Measurements from ENCODE around the gene GNAI3. TPM values are rescaled to one million over a fixed set of nuclear protein-coding genes. Genes with fewer than 3 reads are reported as not detected.
A peak's percentile ranks its signal among the peaks of the same experiment; 100 is the strongest.

Gene GNAI3
- polyA plus RNA-seq, 2 donors = 3.5 to 6.8 TPM

DNA sequence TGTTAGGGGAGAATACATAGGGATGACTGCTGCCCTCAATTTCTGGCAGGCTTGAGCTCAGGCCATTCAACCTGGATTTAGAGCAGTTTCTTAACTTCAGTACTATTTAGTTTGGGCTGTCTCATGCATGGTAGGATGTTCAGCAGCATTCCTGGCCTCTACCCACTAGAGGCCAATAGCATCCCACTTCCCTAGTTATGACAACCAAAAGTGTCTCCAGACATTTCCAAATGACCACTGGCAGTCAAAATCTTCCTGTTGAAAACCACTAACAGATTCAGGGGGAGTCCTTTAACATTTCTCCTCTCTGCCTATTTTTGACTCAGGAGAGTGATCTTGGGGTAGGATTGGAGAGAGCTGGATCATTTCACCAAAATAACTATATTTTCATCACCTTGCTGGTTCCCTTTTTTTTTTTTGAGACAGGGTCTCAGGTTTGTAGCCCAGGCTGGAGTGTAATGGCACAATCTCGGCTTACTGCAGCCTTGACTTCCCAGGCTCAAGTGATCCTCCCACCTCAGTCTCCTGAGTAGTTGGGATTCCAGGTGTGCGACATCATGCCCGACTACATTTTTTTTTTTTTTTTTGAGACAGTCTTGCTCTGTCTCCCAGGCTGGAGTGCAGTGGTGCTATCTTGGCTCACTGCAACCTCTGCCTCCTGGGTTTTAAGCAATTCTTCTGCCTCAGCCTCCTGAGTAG is 62.3 kb downstream of the GNAI3 start:
- no peak overlapping the region for H3K27ac ChIP-seq (ENCODE audit: low read depth in 2 of 2, low read length in 1 of 2)

GRCh38 chr1:109611308-109611990 is 63.0 kb downstream of the GNAI3 start:
- Histone ChIP-seq H3K36me3 (ENCODE audit: control insufficient read depth in 2 of 2, insufficient read depth in 2 of 2, low read length in 1 of 2) (no peaks in the 10 kb centered on the region), H3K27ac (ENCODE audit: low read depth in 2 of 2, low read length in 1 of 2) (no peak overlapping the region), H3K27me3 (ENCODE audit: control insufficient read depth in 1 of 2, insufficient read depth in 2 of 2, low read length in 2 of 2) (no peaks in the 10 kb centered on the region), H3K9me3 (ENCODE audit: control insufficient read depth in 2 of 2, insufficient read depth in 1 of 2, low read depth in 1 of 2, low read length in 1 of 2) (no peaks in the 10 kb centered on the region), H3K4me1 (ENCODE audit: control insufficient read depth in 2 of 2, insufficient read depth in 2 of 2, low read length in 1 of 2) (peaks cover 0 to 2% of the 10 kb centered on the region in 2 donors), H3K4me3 (ENCODE audit: low read depth in 1 of 2, low read length in 2 of 2) (no peak overlapping the region)
- WGBS, 2 donors = 93 to 95% methylated on average over 13 of the region's 13 CpGs

More for the DNA sequence above, 62.3 kb downstream of the GNAI3 start:
- no peaks in the 10 kb centered on the region for H3K27me3 ChIP-seq (ENCODE audit: control insufficient read depth in 1 of 2, insufficient read depth in 2 of 2, low read length in 2 of 2)
- peaks cover 0 to 2% of the 10 kb centered on the region in 2 donors for H3K4me1 ChIP-seq (ENCODE audit: control insufficient read depth in 2 of 2, insufficient read depth in 2 of 2, low read length in 1 of 2)
- H3K4me3 ChIP-seq (ENCODE audit: low read depth in 1 of 2, low read length in 2 of 2) = no peak overlapping the region
- WGBS, 2 donors = 71 to 84% methylated on average over 3 of the region's 3 CpGs
- no peaks in the 10 kb centered on the region for H3K9me3 ChIP-seq (ENCODE audit: control insufficient read depth in 2 of 2, insufficient read depth in 1 of 2, low read depth in 1 of 2, low read length in 1 of 2)
- H3K36me3 ChIP-seq (ENCODE audit: control insufficient read depth in 2 of 2, insufficient read depth in 2 of 2, low read length in 1 of 2) = no peaks in the 10 kb centered on the region

- no peaks in the 10 kb centered on the region for H3K27me3 ChIP-seq (ENCODE audit: control insufficient read depth in 1 of 2, insufficient read depth in 2 of 2, low read length in 2 of 2)
- no peaks in the 10 kb centered on the region for H3K36me3 ChIP-seq (ENCODE audit: control insufficient read depth in 2 of 2, insufficient read depth in 2 of 2, low read length in 1 of 2)
- no peak overlapping the region for H3K4me3 ChIP-seq (ENCODE audit: low read depth in 1 of 2, low read length in 2 of 2)
- 49 to 50% methylated on average over 7 of the region's 7 CpGs for WGBS, 2 donors
- no peaks in the 10 kb centered on the region for H3K9me3 ChIP-seq (ENCODE audit: control insufficient read depth in 2 of 2, insufficient read depth in 1 of 2, low read depth in 1 of 2, low read length in 1 of 2)
- H3K27ac ChIP-seq (ENCODE audit: low read depth in 2 of 2, low read length in 1 of 2) = no peak overlapping the region
- H3K4me1 ChIP-seq (ENCODE audit: control insufficient read depth in 2 of 2, insufficient read depth in 2 of 2, low read length in 1 of 2) = peaks cover 2% of the 10 kb centered on the region in 2 donors
Measured at GRCh38 chr1:109613361-109614147, 65.1 kb downstream of the GNAI3 start.

- H3K9me3 ChIP-seq (ENCODE audit: control insufficient read depth in 2 of 2, insufficient read depth in 1 of 2, low read depth in 1 of 2, low read length in 1 of 2) = no peaks in the 10 kb centered on the region
- peaks cover 2% of the 10 kb centered on the region in 2 donors for H3K4me1 ChIP-seq (ENCODE audit: control insufficient read depth in 2 of 2, insufficient read depth in 2 of 2, low read length in 1 of 2)
- no peaks in the 10 kb centered on the region for H3K36me3 ChIP-seq (ENCODE audit: control insufficient read depth in 2 of 2, insufficient read depth in 2 of 2, low read length in 1 of 2)
- no peaks in the 10 kb centered on the region for H3K27me3 ChIP-seq (ENCODE audit: control insufficient read depth in 1 of 2, insufficient read depth in 2 of 2, low read length in 2 of 2)
- no peak overlapping the region for H3K27ac ChIP-seq (ENCODE audit: low read depth in 2 of 2, low read length in 1 of 2)
- 58 to 70% methylated on average over 3 of the region's 3 CpGs for WGBS, 2 donors
- no peak overlapping the region for H3K4me3 ChIP-seq (ENCODE audit: low read depth in 1 of 2, low read length in 2 of 2)
Measured at GRCh38 chr1:109615879-109616278, 67.5 kb downstream of the GNAI3 start.

DNA sequence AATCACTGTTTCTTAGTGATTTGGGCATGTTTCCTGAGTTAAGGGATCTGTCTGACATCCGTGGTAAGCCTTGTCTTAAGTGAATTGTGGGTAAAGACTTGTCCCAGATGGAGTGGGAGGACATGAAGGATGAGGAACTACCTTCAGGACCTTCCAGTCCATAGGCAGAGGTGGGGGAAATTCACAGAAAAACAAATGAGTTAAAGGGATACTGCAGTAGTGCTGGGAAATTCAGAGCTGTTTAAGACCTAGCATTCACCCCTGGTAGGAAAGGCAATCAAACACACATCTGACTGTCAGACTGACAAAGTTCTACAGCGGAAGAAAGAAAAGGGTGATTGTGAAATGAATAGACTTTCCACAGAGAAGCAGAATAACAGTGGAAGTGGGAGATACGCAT is 68.0 kb downstream of the GNAI3 start:
- WGBS, 2 donors = 73 to 76% methylated on average over 3 of the region's 3 CpGs
- Histone ChIP-seq H3K36me3 (ENCODE audit: control insufficient read depth in 2 of 2, insufficient read depth in 2 of 2, low read length in 1 of 2) (no peaks in the 10 kb centered on the region), H3K27me3 (ENCODE audit: control insufficient read depth in 1 of 2, insufficient read depth in 2 of 2, low read length in 2 of 2) (no peaks in the 10 kb centered on the region), H3K9me3 (ENCODE audit: control insufficient read depth in 2 of 2, insufficient read depth in 1 of 2, low read depth in 1 of 2, low read length in 1 of 2) (no peaks in the 10 kb centered on the region), H3K27ac (ENCODE audit: low read depth in 2 of 2, low read length in 1 of 2) (no peak overlapping the region), H3K4me3 (ENCODE audit: low read depth in 1 of 2, low read length in 2 of 2) (no peak overlapping the region), H3K4me1 (ENCODE audit: control insufficient read depth in 2 of 2, insufficient read depth in 2 of 2, low read length in 1 of 2) (peaks cover 2 to 4% of the 10 kb centered on the region in 2 donors)

GRCh38 chr1:109617291-109617801 is 68.9 kb downstream of the GNAI3 start:
- peaks cover 2 to 9% of the 10 kb centered on the region in 2 donors for H3K4me1 ChIP-seq (ENCODE audit: control insufficient read depth in 2 of 2, insufficient read depth in 2 of 2, low read length in 1 of 2)
- H3K27ac ChIP-seq (ENCODE audit: low read depth in 2 of 2, low read length in 1 of 2) = peak overlapping the region in 1 of 2 donors; percentile 2
- WGBS, 2 donors = 42 to 45% methylated on average over 3 of the region's 3 CpGs
- H3K4me3 ChIP-seq (ENCODE audit: low read depth in 1 of 2, low read length in 2 of 2) = no peak overlapping the region
- no peaks in the 10 kb centered on the region for H3K9me3 ChIP-seq (ENCODE audit: control insufficient read depth in 2 of 2, insufficient read depth in 1 of 2, low read depth in 1 of 2, low read length in 1 of 2)
- H3K36me3 ChIP-seq (ENCODE audit: control insufficient read depth in 2 of 2, insufficient read depth in 2 of 2, low read length in 1 of 2) = no peaks in the 10 kb centered on the region
- H3K27me3 ChIP-seq (ENCODE audit: control insufficient read depth in 1 of 2, insufficient read depth in 2 of 2, low read length in 2 of 2) = no peaks in the 10 kb centered on the region

GRCh38 chr1:109618661-109619575 is 70.5 kb downstream of the GNAI3 start:
- Histone ChIP-seq H3K27me3 (ENCODE audit: control insufficient read depth in 1 of 2, insufficient read depth in 2 of 2, low read length in 2 of 2) (no peaks in the 10 kb centered on the region), H3K4me3 (ENCODE audit: low read depth in 1 of 2, low read length in 2 of 2) (peak overlapping the region; percentile 63 to 67), H3K27ac (ENCODE audit: low read depth in 2 of 2, low read length in 1 of 2) (peak overlapping the region; percentile 69 to 82), H3K36me3 (ENCODE audit: control insufficient read depth in 2 of 2, insufficient read depth in 2 of 2, low read length in 1 of 2) (no peaks in the 10 kb centered on the region), H3K4me1 (ENCODE audit: control insufficient read depth in 2 of 2, insufficient read depth in 2 of 2, low read length in 1 of 2) (peaks cover 4 to 13% of the 10 kb centered on the region in 2 donors), H3K9me3 (ENCODE audit: control insufficient read depth in 2 of 2, insufficient read depth in 1 of 2, low read depth in 1 of 2, low read length in 1 of 2) (no peaks in the 10 kb centered on the region)
- 26 to 43% methylated on average over 9 of the region's 9 CpGs for WGBS, 2 donors

DNA sequence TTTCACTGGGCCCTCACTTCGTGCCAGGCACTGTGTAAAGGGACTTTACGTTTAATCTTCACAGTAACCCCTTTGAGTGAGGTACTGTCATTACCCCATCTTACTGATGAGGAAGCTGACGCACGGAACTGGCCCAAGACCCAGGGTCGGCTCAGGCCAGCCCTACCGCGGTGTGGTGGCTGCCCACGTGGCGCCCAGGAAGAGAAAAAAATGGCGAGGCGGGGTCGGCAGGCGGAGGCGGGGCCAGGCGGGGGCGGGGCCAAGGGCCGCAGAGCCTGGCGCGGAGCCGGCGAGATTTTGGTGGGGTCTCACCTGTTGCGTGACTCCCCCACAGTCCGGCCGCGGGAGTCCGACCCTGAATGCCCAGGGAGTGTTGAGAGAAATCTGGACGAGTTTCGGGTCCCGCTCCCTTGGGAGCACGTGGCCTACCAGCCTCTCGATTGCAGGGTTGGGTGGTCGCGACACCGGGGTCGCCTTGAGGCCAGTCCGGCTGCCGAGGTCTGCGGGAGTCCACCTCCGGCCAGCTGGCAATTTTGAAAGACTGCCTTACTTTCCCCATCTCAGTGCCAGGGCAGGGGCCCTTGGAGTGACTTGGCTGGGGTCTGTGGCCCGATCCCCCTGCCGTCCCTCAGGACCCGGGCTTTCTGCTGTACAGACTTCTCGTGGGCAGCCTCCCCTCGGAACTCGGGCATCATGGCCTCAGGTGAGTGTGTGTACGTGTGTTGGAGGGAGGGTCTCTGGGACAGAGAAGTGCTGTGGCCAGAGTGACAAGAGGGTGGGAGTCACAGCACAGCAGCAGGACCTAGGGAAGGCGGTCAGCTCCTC is 71.4 kb downstream of the GNAI3 start, which contains the start of the genes AMPD2 and GNAT2:
Gene AMPD2, plus strand, starts transcription at position 262 of the 825 bp plus-strand sequence. CDS start 1,339 bp downstream, outside the sequence.
Gene GNAT2, minus strand, starts transcription at position 41 of the 825 bp plus-strand sequence. CDS start 6,746 bp downstream, outside the sequence.
- no peaks in the 10 kb centered on the region for H3K27me3 ChIP-seq (ENCODE audit: control insufficient read depth in 1 of 2, insufficient read depth in 2 of 2, low read length in 2 of 2)
- H3K36me3 ChIP-seq (ENCODE audit: control insufficient read depth in 2 of 2, insufficient read depth in 2 of 2, low read length in 1 of 2) = no peaks in the 10 kb centered on the region
- no peaks in the 10 kb centered on the region for H3K9me3 ChIP-seq (ENCODE audit: control insufficient read depth in 2 of 2, insufficient read depth in 1 of 2, low read depth in 1 of 2, low read length in 1 of 2)
- 1% methylated on average over 47 of the region's 47 CpGs for WGBS, 2 donors
- H3K4me3 ChIP-seq (ENCODE audit: low read depth in 1 of 2, low read length in 2 of 2) = peak within 1 kb of the TSS; percentile 63 to 67
- H3K27ac ChIP-seq (ENCODE audit: low read depth in 2 of 2, low read length in 1 of 2) = peak within 1 kb of the TSS; percentile 69 to 82
- peaks cover 12 to 19% of the 10 kb centered on the region in 2 donors for H3K4me1 ChIP-seq (ENCODE audit: control insufficient read depth in 2 of 2, insufficient read depth in 2 of 2, low read length in 1 of 2)

Measured in esophagus (tissue), 2 donors.